ENCODE results near the gene CCNG2.

The CCNG2 gene

GRCh38 chr4:77146186-77147078, 10.6 kb upstream of the CCNG2 start:
- in situ Hi-C loops (cut with HindIII; ENCODE audit: low sequenced_read_pairs) = no loop called here

- in situ Hi-C loops (cut with HindIII; ENCODE audit: low sequenced_read_pairs) = no loop called here
These were observed 9.8 kb upstream of the CCNG2 start for GRCh38 chr4:77147079-77147782.

DNA sequence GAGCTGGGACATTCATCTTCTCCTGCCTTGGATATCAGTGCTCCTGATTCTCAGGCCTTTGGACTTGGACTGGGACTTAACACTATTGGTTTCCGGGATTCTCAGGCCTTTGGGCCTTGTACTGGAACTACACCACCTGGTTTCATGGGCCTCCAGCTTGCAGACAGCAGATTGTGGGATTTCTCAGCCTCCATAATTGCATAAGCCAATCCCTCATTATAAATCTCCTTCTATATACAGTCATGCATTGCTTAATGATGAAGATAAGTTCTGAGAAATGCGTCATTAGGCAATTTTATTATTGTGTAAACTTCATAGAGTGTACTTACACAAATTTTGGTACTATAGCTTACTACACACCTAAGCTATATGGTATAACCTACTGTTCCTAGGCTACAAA, 8.9 kb upstream of the CCNG2 start:
- in situ Hi-C loops (cut with HindIII; ENCODE audit: low sequenced_read_pairs) = no loop called here

DNA sequence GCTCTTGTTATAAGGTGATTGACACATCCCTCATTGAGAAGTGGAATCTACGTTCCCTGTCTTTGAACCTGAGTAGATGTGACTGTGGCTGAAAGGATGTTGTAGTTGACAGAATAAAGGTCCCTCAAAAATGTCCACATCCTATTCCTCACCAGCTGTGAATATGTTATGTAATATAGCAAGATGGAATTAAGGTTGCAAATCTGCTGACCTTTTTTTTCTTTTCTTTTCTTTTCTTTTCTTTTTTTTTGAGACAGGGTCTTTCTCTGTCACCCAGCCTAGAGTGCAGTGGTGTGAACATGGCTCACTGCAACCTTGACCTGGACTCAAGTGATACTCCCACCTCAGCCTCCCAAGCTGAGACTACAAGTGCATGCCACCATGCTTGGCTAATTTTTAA, 7.2 kb upstream of the CCNG2 start:
- in situ Hi-C loops (cut with HindIII; ENCODE audit: low sequenced_read_pairs) = loop anchor here (5.0 kb wide), 1 partner anchor 67 kb away; no protein-coding TSS in a partner anchor

- in situ Hi-C loops (cut with HindIII; ENCODE audit: low sequenced_read_pairs) = loop anchor here (5.0 kb wide), 1 partner anchor 69 kb away; no protein-coding TSS in a partner anchor
These were observed 5.8 kb upstream of the CCNG2 start for GRCh38 chr4:77151241-77151640.

- in situ Hi-C loops (cut with HindIII; ENCODE audit: low sequenced_read_pairs) = loop anchor here (5.0 kb wide), 1 partner anchor 70 kb away; no protein-coding TSS in a partner anchor
These were observed 4.6 kb upstream of the CCNG2 start for GRCh38 chr4:77152421-77152820.

DNA sequence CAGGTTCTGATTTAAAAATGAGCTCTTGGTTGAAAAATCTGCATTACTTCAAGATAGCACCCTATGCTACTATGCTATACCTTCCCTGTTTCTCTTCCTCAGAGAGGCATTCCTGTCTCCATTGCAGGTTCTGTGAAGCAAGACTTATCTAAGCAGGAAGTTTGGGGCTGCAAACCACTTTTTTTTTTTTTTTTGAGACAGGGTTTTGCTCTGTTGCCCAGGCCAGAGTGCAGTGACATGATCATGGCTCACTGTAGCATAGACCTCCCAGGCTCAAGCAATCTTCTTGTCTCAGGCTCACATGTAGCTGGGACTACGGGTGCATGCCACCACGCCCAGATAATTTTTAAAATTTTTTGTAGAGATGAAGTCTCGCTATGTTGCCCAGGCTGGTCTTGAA, 4.0 kb upstream of the CCNG2 start:
- in situ Hi-C loops (cut with HindIII; ENCODE audit: low sequenced_read_pairs) = loop anchor here (5.0 kb wide), 1 partner anchor 71 kb away; no protein-coding TSS in a partner anchor

- in situ Hi-C loops (cut with HindIII; ENCODE audit: low sequenced_read_pairs) = loop anchor here (5.0 kb wide), 1 partner anchor 72 kb away; no protein-coding TSS in a partner anchor
These were observed 2.9 kb upstream of the CCNG2 start for GRCh38 chr4:77154065-77154464.

DNA sequence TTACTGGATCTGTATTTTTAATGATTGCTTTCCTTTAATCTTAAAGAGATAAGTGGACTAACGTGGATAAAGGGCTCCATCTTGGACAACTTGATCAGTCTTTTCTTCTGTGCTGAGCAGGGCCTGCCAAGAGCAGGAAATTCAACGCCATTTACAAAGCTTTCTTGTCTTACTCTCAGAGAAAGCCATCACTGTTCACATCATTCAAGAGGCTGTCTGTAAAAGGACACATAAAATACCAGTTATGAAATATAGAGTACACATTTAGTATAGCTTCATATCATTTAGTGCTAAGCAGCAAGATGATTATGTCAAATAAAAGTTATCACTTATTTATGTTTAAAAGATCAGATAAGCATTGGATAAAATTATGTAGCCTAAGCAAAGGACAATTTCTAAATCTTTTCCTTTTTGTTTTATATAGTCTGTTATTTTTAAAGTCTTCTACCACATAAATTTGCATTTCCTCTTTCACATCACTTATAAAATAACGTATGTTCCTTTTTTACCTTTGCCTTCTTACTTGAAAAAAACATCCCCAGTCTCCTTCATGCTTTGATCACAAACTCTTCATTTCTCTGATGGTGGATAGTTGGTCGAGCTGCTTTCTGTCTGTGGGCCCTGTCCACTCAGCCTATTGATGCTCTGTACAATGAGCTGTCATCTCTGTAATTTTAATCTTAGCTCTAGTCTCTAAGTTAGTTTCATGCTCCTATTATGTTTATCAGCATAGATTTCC, 2.1 kb upstream of the CCNG2 start:
- in situ Hi-C loops (cut with HindIII; ENCODE audit: low sequenced_read_pairs) = loop anchor here (5.0 kb wide), 1 partner anchor 73 kb away; no protein-coding TSS in a partner anchor

- in situ Hi-C loops (cut with HindIII; ENCODE audit: low sequenced_read_pairs) = no loop called here
These were observed 1.2 kb upstream of the CCNG2 start for GRCh38 chr4:77155631-77156452.

DNA sequence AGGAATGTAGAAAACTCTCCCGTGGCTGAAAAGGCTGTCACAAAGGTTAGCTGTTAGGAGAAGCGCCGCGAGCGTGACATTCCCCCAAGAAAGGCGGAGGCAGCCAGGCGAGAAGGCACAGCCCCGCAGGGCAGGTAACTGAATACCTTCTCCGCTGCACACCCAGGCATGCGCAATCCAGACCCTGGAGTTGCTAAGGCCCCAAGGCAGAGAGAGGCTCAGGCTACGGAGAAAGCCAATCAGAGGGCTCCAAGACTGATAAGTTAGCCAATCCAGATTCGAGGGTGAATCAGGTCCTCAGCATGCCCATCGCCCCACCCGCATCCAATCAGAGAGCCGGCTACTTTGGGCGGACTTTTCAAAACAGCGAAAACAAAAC, 485 bp upstream of the CCNG2 start:
- in situ Hi-C loops (cut with HindIII; ENCODE audit: low sequenced_read_pairs) = no loop called here

- in situ Hi-C loops (cut with HindIII; ENCODE audit: low sequenced_read_pairs) = no loop called here
These were observed 966 bp downstream of the CCNG2 start for GRCh38 chr4:77157859-77158486.

GRCh38 chr4:77158487-77158861, 1.5 kb downstream of the CCNG2 start:
- in situ Hi-C loops (cut with HindIII; ENCODE audit: low sequenced_read_pairs) = no loop called here

- in situ Hi-C loops (cut with HindIII; ENCODE audit: low sequenced_read_pairs) = loop anchor here (5.0 kb wide), 1 partner anchor 103 kb away; no protein-coding TSS in a partner anchor
These were observed 2.8 kb downstream of the CCNG2 start for GRCh38 chr4:77159806-77160205.

DNA sequence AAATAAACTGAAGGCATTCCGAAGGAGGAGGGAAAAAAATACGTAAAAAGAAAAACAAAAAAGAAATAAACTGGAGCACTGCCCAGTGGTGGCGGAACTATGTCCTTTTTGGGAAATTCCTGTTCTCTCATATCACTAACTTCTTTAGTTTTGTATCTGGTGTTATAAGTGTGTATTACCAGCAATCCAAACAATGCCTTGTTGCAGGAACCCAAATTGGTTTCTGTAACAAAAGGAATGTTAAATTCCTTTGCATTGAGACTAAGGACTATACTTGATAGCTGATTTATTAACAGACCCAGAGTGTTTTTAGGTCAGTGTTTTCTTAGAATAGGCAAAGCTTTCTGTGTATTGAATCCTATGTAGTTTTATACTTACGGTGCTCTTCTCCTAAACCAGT, 6.6 kb downstream of the CCNG2 start:
- in situ Hi-C loops (cut with HindIII; ENCODE audit: low sequenced_read_pairs) = loop anchor here (5.0 kb wide), 1 partner anchor 106 kb away; no protein-coding TSS in a partner anchor

DNA sequence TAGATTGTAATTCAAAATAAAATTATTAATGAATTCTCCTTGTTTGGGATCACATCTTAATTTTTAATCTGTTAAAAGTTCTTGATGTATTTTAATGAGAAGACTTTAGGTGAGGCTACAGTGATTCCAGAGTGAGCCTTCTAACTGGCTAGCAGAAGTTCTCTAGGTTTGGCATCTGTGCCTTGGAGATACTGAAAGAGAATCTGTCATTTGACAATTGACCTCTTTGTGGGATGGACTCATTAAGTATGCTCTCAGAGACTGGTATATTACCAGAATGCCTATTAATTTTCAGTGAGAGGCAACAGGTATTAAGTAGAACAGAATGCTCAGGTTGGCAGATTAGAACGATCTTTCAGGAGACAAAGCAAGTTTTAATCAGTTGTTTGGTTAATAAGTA, 10.2 kb downstream of the CCNG2 start:
- in situ Hi-C loops (cut with HindIII; ENCODE audit: low sequenced_read_pairs) = no loop called here

DNA sequence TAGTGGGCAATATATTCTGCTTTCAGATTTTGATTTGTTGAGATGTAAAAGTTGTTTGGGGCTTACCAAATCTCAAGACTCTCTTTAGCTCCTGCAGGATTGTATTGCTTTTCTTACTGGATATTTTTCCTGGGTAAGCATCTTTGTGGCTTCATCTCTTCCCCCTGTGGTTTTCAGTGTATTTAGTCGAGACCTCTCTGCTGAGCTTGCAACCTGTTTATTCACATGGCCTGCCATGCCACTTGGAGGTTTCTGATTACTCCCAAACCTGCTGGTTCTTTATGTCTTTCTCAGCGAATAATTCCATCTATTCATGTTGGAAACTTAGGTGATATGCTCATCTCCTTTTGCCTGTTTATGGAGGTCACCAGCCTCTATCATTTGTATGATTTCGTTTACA, 10.9 kb downstream of the CCNG2 start:
- in situ Hi-C loops (cut with HindIII; ENCODE audit: low sequenced_read_pairs) = no loop called here

DNA sequence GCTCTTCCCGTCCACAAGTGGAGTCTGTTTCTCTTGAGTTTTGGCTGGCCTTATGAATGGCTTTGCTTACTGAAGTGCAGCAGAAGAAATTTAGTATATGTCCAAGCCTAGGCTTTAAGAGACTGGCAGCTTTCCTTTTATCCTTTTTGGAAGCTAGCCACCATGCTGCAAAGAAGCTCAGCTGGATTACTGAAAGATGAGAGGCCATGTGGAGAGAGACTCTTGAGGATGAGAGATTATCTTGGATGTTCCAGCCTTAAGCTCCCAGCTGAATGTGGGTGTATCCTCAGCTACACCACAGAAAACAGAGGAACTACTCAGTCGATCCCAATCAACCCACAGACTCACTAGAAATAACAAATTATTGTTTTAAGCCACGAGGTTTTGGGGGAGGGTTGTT, 12.5 kb downstream of the CCNG2 start:
- in situ Hi-C loops (cut with HindIII; ENCODE audit: low sequenced_read_pairs) = no loop called here

DNA sequence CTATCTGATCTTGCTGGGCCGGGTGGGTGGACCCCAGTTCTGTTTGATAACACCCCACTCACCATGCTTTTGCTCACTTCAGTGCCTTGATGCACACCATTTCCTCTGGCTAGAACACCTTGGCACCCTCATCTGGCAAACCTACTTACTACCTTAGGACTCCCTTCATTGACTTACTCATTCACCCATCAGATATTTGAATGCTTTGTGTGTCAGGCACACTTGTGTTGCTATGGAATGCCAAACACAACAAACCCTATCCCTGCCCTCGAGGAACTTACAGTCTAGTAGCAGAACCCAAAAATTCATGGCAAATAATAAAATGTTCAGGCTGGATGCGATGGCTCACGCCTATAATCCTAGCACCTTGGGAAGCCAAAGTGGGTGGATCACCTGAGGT, 13.9 kb downstream of the CCNG2 start:
- in situ Hi-C loops (cut with HindIII; ENCODE audit: low sequenced_read_pairs) = no loop called here

DNA sequence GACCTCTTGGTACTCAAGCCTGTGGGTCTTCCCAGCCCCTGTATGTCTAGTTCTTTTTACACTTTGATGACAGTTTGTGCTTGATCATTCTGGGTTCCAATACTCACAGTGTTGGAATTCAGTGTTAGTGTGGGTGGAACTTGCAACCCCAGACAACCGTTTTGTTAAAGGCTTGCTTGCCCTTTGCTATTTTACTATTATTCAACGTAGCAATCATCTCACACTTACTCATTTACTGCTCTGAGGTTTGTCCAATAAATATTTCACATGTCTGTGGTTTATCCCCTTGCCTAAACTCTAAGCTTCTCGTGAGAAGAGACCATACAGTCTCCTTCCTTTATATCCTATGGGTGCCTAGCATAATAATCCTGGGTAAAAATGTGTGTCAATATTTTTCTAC, 15.3 kb downstream of the CCNG2 start:
- in situ Hi-C loops (cut with HindIII; ENCODE audit: low sequenced_read_pairs) = no loop called here
